Body of pancreas (tissue), 4 donors: ENCODE results near the gene ARHGEF4.

ENCODE experiments used
- CTCF ChIP-seq, 7 experiments: fragments of 450-650 bp in 4 of 7; fragments of 200-600 bp in 3 of 7; sonication (generic) in 3 of 7; IDR thresholded peaks; one replicate each; pipeline ENCODE4 v1.5.1; 2016 to 2019; ENCODE audit warnings: antibody characterized with exemption in 7 of 7
- POLR2A ChIP-seq, 3 donors: fragments of 450-650 bp; IDR thresholded peaks; one replicate each; pipeline ENCODE4 v1.6.1; 2016; ENCODE audit warnings: antibody characterized with exemption in 3 of 3, mild to moderate bottlenecking in 2 of 3

- no peak for TF ChIP-seq POLR2A (IDR thresholded peaks at IDR 0.05)
- no peak for TF ChIP-seq CTCF (IDR thresholded peaks at IDR 0.05)
Observed at GRCh38 chr2:130947967-130948366, 111.3 kb downstream of the ARHGEF4 start.
